Activated T-helper 17 cell treated with anti-CD3 and anti-CD28 coated beads, Interleukin-2, amount 50 U/mL, for 72 hours (primary cell): ENCODE results near the gene AP2S1. TPM values are rescaled to one million over a fixed set of nuclear protein-coding genes. Genes with fewer than 3 reads are reported as not detected.
"Not testable (repeated sequence)": the region's sequence is repeated elsewhere in the genome, so short reads cannot be mapped to it uniquely, and the experiment has no call there.

Experiments
- ATAC-seq: fragments of 150-1000 bp; cut with Tn5 transposase; replicated peaks from 2 replicates; pipeline ENCODE4 v1.10.0; 2021; ENCODE audit warnings: mild to moderate bottlenecking, moderate library complexity
- H3K27ac Mint-ChIP-seq: one replicate; pipeline ENCODE4 v1.8.0; 2022; ENCODE audit warnings: mixed read lengths
- H3K27me3 Mint-ChIP-seq: one replicate; pipeline ENCODE4 v1.8.0; 2022; ENCODE audit warnings: mixed read lengths
- H3K36me3 Mint-ChIP-seq: one replicate; pipeline ENCODE4 v1.8.0; 2022; ENCODE audit warnings: low read depth, mild to moderate bottlenecking, mixed read lengths
- H3K4me1 Mint-ChIP-seq: one replicate; pipeline ENCODE4 v1.8.0; 2022; ENCODE audit warnings: mixed read lengths
- H3K4me3 Mint-ChIP-seq: one replicate; pipeline ENCODE4 v1.8.0; 2022; ENCODE audit warnings: mild to moderate bottlenecking, mixed read lengths
- H3K9me3 Mint-ChIP-seq: one replicate; pipeline ENCODE4 v1.8.0; 2022; ENCODE audit warnings: mixed read lengths
- total RNA-seq, 2 donors: library from RNA; stranded (reverse); gene quantifications; one replicate each; pipeline ENCODE4 v1.2.3, GENCODE V29; 2022

AP2S1 gene
- 100 to 1,000 TPM in 1 of 2 donors, 10 to 100 TPM in 1; 69.7 to 137 TPM for total RNA-seq

- no peaks in the 10 kb centered on the region for H3K9me3 Mint-ChIP-seq
- peak within 1 kb of the TSS; percentile 94 for H3K4me3 Mint-ChIP-seq
- peak; percentile 99 for ATAC-seq
- H3K27ac Mint-ChIP-seq: peak within 1 kb of the TSS; percentile 89
- H3K36me3 Mint-ChIP-seq: peaks cover 17% of the 10 kb centered on the region
- H3K27me3 Mint-ChIP-seq: no peaks in the 10 kb centered on the region
- H3K4me1 Mint-ChIP-seq: peaks cover 12% of the 10 kb centered on the region
Measured at GRCh38 chr19:46850228-46851203, at the start of gene AP2S1. TSS of gene AP2S1 (minus strand) at chr19:46850846. CDS start at chr19:46850766, 80 bp downstream.

- no peak overlapping the region for H3K27ac Mint-ChIP-seq
- no peaks in the 10 kb centered on the region for H3K36me3 Mint-ChIP-seq
- H3K9me3 Mint-ChIP-seq: no peaks in the 10 kb centered on the region
- no peaks in the 10 kb centered on the region for H3K27me3 Mint-ChIP-seq
- H3K4me1 Mint-ChIP-seq: peaks cover 34% of the 10 kb centered on the region
- no peak for ATAC-seq
- no peak overlapping the region for H3K4me3 Mint-ChIP-seq
Measured at GRCh38 chr19:46900341-46900740, 49.7 kb upstream of the AP2S1 start.

- Mint-ChIP-seq H3K4me1 (peaks cover 29% of the 10 kb centered on the region), H3K9me3 (no peaks in the 10 kb centered on the region), H3K27me3 (no peaks in the 10 kb centered on the region), H3K36me3 (peaks cover 5% of the 10 kb centered on the region), H3K27ac (no peak overlapping the region), H3K4me3 (no peak overlapping the region)
- no peak for ATAC-seq
Measured at GRCh38 chr19:46898731-46899130, 48.1 kb upstream of the AP2S1 start.

- no peak for ATAC-seq
- H3K4me1 Mint-ChIP-seq: peaks cover 17% of the 10 kb centered on the region
- no peak overlapping the region for H3K4me3 Mint-ChIP-seq
- no peaks in the 10 kb centered on the region for H3K9me3 Mint-ChIP-seq
- no peaks in the 10 kb centered on the region for H3K27me3 Mint-ChIP-seq
- no peak overlapping the region for H3K27ac Mint-ChIP-seq
- H3K36me3 Mint-ChIP-seq: peaks cover 5% of the 10 kb centered on the region
Measured at GRCh38 chr19:46896076-46896794, 45.6 kb upstream of the AP2S1 start.

GRCh38 chr19:46892252-46893179 lies 41.9 kb upstream of the AP2S1 start:
- Mint-ChIP-seq H3K9me3 (no peaks in the 10 kb centered on the region), H3K27ac (no peak overlapping the region), H3K4me3 (no peak overlapping the region), H3K4me1 (peaks cover 12% of the 10 kb centered on the region), H3K36me3 (peaks cover 5% of the 10 kb centered on the region), H3K27me3 (no peaks in the 10 kb centered on the region)
- no peak for ATAC-seq

GRCh38 chr19:46890423-46891170 lies 40.0 kb upstream of the AP2S1 start:
- no peak overlapping the region for H3K4me3 Mint-ChIP-seq

GRCh38 chr19:46887240-46887782 lies 36.7 kb upstream of the AP2S1 start:
- Mint-ChIP-seq H3K36me3 (no peaks in the 10 kb centered on the region), H3K4me3 (peak overlapping the region; percentile 42), H3K27ac (peak overlapping the region; percentile 15), H3K27me3 (no peaks in the 10 kb centered on the region), H3K9me3 (no peaks in the 10 kb centered on the region), H3K4me1 (peaks cover 29% of the 10 kb centered on the region)
- ATAC-seq: no peak

More at GRCh38 chr19:46890423-46891170, 40.0 kb upstream of the AP2S1 start:
- peak overlapping the region; percentile 58 for H3K27ac Mint-ChIP-seq
- H3K9me3 Mint-ChIP-seq: no peaks in the 10 kb centered on the region
- H3K36me3 Mint-ChIP-seq: peaks cover 5% of the 10 kb centered on the region
- no peak for ATAC-seq
- H3K27me3 Mint-ChIP-seq: no peaks in the 10 kb centered on the region
- peaks cover 29% of the 10 kb centered on the region for H3K4me1 Mint-ChIP-seq

- Mint-ChIP-seq H3K9me3 (no peaks in the 10 kb centered on the region), H3K4me3 (peak overlapping the region; percentile 42), H3K27me3 (no peaks in the 10 kb centered on the region), H3K27ac (peak overlapping the region; percentile 15), H3K4me1 (peaks cover 29% of the 10 kb centered on the region), H3K36me3 (no peaks in the 10 kb centered on the region)
- peak; percentile 85 for ATAC-seq
Measured at GRCh38 chr19:46886546-46887239, 36.0 kb upstream of the AP2S1 start.

- no peaks in the 10 kb centered on the region for H3K9me3 Mint-ChIP-seq
- no peak overlapping the region for H3K4me3 Mint-ChIP-seq
- no peaks in the 10 kb centered on the region for H3K27me3 Mint-ChIP-seq
- ATAC-seq: no peak
- peaks cover 23% of the 10 kb centered on the region for H3K4me1 Mint-ChIP-seq
- H3K36me3 Mint-ChIP-seq: no peaks in the 10 kb centered on the region
- H3K27ac Mint-ChIP-seq: no peak overlapping the region
Measured at GRCh38 chr19:46885411-46885810, 34.8 kb upstream of the AP2S1 start.

GRCh38 chr19:46882751-46883150 lies 32.1 kb upstream of the AP2S1 start:
- H3K27me3 Mint-ChIP-seq, H3K36me3 Mint-ChIP-seq, H3K27ac Mint-ChIP-seq, H3K4me3 Mint-ChIP-seq, ATAC-seq, H3K9me3 Mint-ChIP-seq: not testable (repeated sequence)
- H3K4me1 Mint-ChIP-seq: peaks cover 18% of the 10 kb centered on the region

GRCh38 chr19:46882034-46882433 lies 31.4 kb upstream of the AP2S1 start:
- H3K4me1 Mint-ChIP-seq: peaks cover 13% of the 10 kb centered on the region
- no peaks in the 10 kb centered on the region for H3K36me3 Mint-ChIP-seq
- H3K4me3 Mint-ChIP-seq: no peak overlapping the region
- no peaks in the 10 kb centered on the region for H3K27me3 Mint-ChIP-seq
- no peaks in the 10 kb centered on the region for H3K9me3 Mint-ChIP-seq
- no peak overlapping the region for H3K27ac Mint-ChIP-seq
- no peak for ATAC-seq

GRCh38 chr19:46881092-46881491 lies 30.4 kb upstream of the AP2S1 start:
- no peaks in the 10 kb centered on the region for H3K9me3 Mint-ChIP-seq
- H3K36me3 Mint-ChIP-seq: no peaks in the 10 kb centered on the region
- no peak for ATAC-seq
- no peak overlapping the region for H3K4me3 Mint-ChIP-seq
- no peak overlapping the region for H3K27ac Mint-ChIP-seq
- peaks cover 4% of the 10 kb centered on the region for H3K4me1 Mint-ChIP-seq
- H3K27me3 Mint-ChIP-seq: no peaks in the 10 kb centered on the region

- Mint-ChIP-seq H3K27me3 (no peaks in the 10 kb centered on the region), H3K36me3 (peaks cover 5% of the 10 kb centered on the region), H3K4me1 (no peaks in the 10 kb centered on the region), H3K27ac (no peak overlapping the region), H3K4me3 (no peak overlapping the region), H3K9me3 (no peaks in the 10 kb centered on the region)
- no peak for ATAC-seq
Measured at GRCh38 chr19:46880431-46880830, 29.8 kb upstream of the AP2S1 start.
